ENCODE measurements around the gene ANTXR1. TPM values are rescaled to one million over a fixed set of nuclear protein-coding genes. Genes with fewer than 3 reads are reported as not detected.

The ANTXR1 gene
- total and polyA plus RNA-seq, 11 donors: 5.8 to 75.2 (median 23.3) TPM

- Histone ChIP-seq H3K27ac (no peak overlapping the region), H3K4me3 (no peak overlapping the region), H3K27me3 (peaks cover 0 to 5% (median 0%) of the 10 kb centered on the region in 9 donors), H3K9me3 (peaks cover 0 to 5% (median 0%) of the 10 kb centered on the region in 12 donors), H3K36me3 (no peaks in the 10 kb centered on the region), H3K4me1 (peaks cover 0 to 14% (median 0%) of the 10 kb centered on the region in 12 donors)
- no peak for ATAC-seq
- TF ChIP-seq CTCF (IDR thresholded peaks at IDR 0.05): no peak
- TF ChIP-seq POLR2A (IDR thresholded peaks at IDR 0.05): no peak
- no peak for DNase-seq
- intact Hi-C loops (cut with DNase I): no loop called here
Observed at GRCh38 chr2:69007169-69007568, 5.8 kb upstream of the ANTXR1 start.

GRCh38 chr2:69007603-69008002 lies 5.4 kb upstream of the ANTXR1 start:
- intact Hi-C loops (cut with DNase I): no loop called here
- Histone ChIP-seq H3K27ac (peak overlapping the region in 1 of 12 donors; percentile 17), H3K36me3 (no peaks in the 10 kb centered on the region), H3K9me3 (peaks cover 0 to 1% (median 0%) of the 10 kb centered on the region in 12 donors), H3K4me3 (no peak overlapping the region), H3K27me3 (peaks cover 0 to 5% (median 0%) of the 10 kb centered on the region in 9 donors), H3K4me1 (peaks cover 0 to 17% (median under 1%) of the 10 kb centered on the region in 12 donors)
- ATAC-seq (no peak), DNase-seq (no peak)
- TF ChIP-seq POLR2A (IDR thresholded peaks at IDR 0.05): no peak
- no peak for TF ChIP-seq CTCF (IDR thresholded peaks at IDR 0.05)

- no peak for ATAC-seq
- H3K4me1 ChIP-seq: peaks cover 0 to 25% (median 11%) of the 10 kb centered on the region in 12 donors
- WGBS, 4 donors: 66 to 81% (median 75%) methylated on average over 8 of the region's 8 CpGs
- H3K27ac ChIP-seq: no peak overlapping the region
- no peak for TF ChIP-seq CTCF (IDR thresholded peaks at IDR 0.05)
- no peak for TF ChIP-seq POLR2A (IDR thresholded peaks at IDR 0.05)
- intact Hi-C loops (cut with DNase I): loop anchor here in 7 of 10 donors (5.0 to 10.0 kb wide), 4 partner anchors 68 to 297 kb away; no protein-coding TSS in a partner anchor
- H3K9me3 ChIP-seq: no peaks in the 10 kb centered on the region
- no peak overlapping the region for H3K4me3 ChIP-seq
- DNase-seq: no peak
- no peaks in the 10 kb centered on the region for H3K36me3 ChIP-seq
- peaks cover 0 to 26% (median 7%) of the 10 kb centered on the region in 9 donors for H3K27me3 ChIP-seq
Observed at GRCh38 chr2:69010437-69011194, 2.4 kb upstream of the ANTXR1 start.

DNA sequence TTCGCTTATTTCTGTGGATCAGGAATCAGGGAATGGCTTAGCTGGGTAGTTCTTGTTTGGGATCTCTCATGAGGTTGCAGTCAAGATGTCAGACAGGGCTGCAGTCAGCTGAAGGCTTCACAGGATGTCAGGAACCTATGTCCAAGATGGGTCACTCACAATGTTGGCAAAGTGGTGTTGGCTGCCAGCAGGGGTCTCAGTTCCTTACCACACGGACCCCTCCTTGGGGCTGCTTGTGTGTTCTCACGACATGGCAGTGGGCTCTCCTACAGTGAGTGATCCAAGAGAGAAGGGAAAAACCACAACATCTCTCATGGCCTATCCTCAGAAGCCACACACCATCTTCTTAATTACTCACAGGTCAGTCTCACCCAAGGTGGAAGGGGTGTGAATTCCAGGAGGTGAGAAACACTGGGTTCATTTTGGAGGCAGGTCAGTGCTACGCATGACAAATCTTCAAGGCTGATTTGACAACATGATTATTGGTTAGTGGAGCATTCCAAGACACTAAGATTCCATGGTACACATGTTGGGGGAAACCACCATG lies 1.3 kb upstream of the ANTXR1 start:
- Histone ChIP-seq H3K4me3 (no peak overlapping the region), H3K27me3 (peaks cover 0 to 33% (median 14%) of the 10 kb centered on the region in 9 donors), H3K27ac (no peak overlapping the region), H3K36me3 (no peaks in the 10 kb centered on the region), H3K4me1 (peaks cover 0 to 20% (median 11%) of the 10 kb centered on the region in 12 donors), H3K9me3 (no peaks in the 10 kb centered on the region)
- TF ChIP-seq CTCF (IDR thresholded peaks at IDR 0.05) (no peak), POLR2A (IDR thresholded peaks at IDR 0.05) (no peak)
- 68 to 80% (median 76%) methylated on average over 4 of the region's 4 CpGs for WGBS, 4 donors
- no peak for ATAC-seq
- DNase-seq: no peak
- intact Hi-C loops (cut with DNase I): loop anchor here in 7 of 10 donors (5.0 to 10.0 kb wide), 4 partner anchors 69 to 296 kb away; no protein-coding TSS in a partner anchor
